Neural cell (in vitro differentiated cells): ENCODE measurements around the gene ATP6V1F.

Source experiments
- POLR2AphosphoS5 ChIP-seq: IDR thresholded peaks from 2 replicates; pipeline ENCODE4 v1.6.1; 2012
- TF ChIP-seq, protein P1 (sequence below): fragments of 450-650 bp; IDR thresholded peaks from 2 replicates; pipeline ENCODE4 v1.5.1; 2014; ENCODE audit warnings: antibody characterized with exemption, mild to moderate bottlenecking, moderate library complexity; ENCODE audit not compliant: poor library complexity, severe bottlenecking

- TF ChIP-seq, protein P1, sequence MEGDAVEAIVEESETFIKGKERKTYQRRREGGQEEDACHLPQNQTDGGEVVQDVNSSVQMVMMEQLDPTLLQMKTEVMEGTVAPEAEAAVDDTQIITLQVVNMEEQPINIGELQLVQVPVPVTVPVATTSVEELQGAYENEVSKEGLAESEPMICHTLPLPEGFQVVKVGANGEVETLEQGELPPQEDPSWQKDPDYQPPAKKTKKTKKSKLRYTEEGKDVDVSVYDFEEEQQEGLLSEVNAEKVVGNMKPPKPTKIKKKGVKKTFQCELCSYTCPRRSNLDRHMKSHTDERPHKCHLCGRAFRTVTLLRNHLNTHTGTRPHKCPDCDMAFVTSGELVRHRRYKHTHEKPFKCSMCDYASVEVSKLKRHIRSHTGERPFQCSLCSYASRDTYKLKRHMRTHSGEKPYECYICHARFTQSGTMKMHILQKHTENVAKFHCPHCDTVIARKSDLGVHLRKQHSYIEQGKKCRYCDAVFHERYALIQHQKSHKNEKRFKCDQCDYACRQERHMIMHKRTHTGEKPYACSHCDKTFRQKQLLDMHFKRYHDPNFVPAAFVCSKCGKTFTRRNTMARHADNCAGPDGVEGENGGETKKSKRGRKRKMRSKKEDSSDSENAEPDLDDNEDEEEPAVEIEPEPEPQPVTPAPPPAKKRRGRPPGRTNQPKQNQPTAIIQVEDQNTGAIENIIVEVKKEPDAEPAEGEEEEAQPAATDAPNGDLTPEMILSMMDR = no peak
- TF ChIP-seq POLR2AphosphoS5 = no peak
These were observed 23.5 kb upstream of the ATP6V1F start for GRCh38 chr7:128838981-128839731.
